ENCODE data around the gene STPG4. TPM values are rescaled to one million over a fixed set of nuclear protein-coding genes. Genes with fewer than 3 reads are reported as not detected.

The STPG4 gene
- total RNA-seq, 1 experiment from 2014 or later = 0.13 TPM

- H4K8ac ChIP-seq (replicated peaks; ENCODE audit: insufficient read length, low read depth, low read length) = no peak overlapping the region
- no peaks in the 10 kb centered on the region; a peak in 1 of 5 replicates for H3K9me3 Mint-ChIP-seq
- no peaks in the 10 kb centered on the region for H4K20me1 ChIP-seq (ENCODE audit: control insufficient read depth, insufficient read depth, insufficient read length)
- no peak overlapping the region for H3K23ac ChIP-seq (ENCODE audit: insufficient read length, low read depth, low read length)
- H3K18ac ChIP-seq (ENCODE audit: insufficient read length, low read depth, low read length) = no peak overlapping the region
- no peak overlapping the region for H3K56ac ChIP-seq (ENCODE audit: insufficient read length, low read depth, low read length)
- no peak overlapping the region for H2BK5ac ChIP-seq (ENCODE audit: insufficient read length, low read length)
- no peaks in the 10 kb centered on the region for H3K4me1 ChIP-seq (ENCODE audit: insufficient read depth, low read length)
- H2AK5ac ChIP-seq (ENCODE audit: insufficient read length, low read length) = no peak overlapping the region
- H3K4me1 Mint-ChIP-seq = peaks cover 6 to 11% of the 10 kb centered on the region in 2 experiments; a peak in 1 of 4 replicates
- DNase-seq = no peak
- no peak overlapping the region for H4K91ac ChIP-seq (ENCODE audit: insufficient read length, low read depth, low read length)
- H3K4me3 Mint-ChIP-seq = no peak overlapping the region
- no peaks in the 10 kb centered on the region for H3K79me2 ChIP-seq (ENCODE audit: insufficient read depth, low read length)
- no peak overlapping the region for H3K27ac ChIP-seq (ENCODE audit: insufficient read length, low read depth, low read length)
- no peak overlapping the region for H4K5ac ChIP-seq (ENCODE audit: insufficient read length, low read depth, low read length)
- no peak overlapping the region for H3K4me2 ChIP-seq (ENCODE audit: insufficient read depth, insufficient read length, low read length)
- no peak overlapping the region for H2BK120ac ChIP-seq (ENCODE audit: low read depth, low read length, poor library complexity, severe bottlenecking)
- H3K27me3 Mint-ChIP-seq (ENCODE audit: low read depth) = no peaks in the 10 kb centered on the region; the same call in none of the 2 replicates
- no peaks in the 10 kb centered on the region for H3K9me3 ChIP-seq (ENCODE audit: control insufficient read depth, low read depth, low read length)
- H3K23me2 ChIP-seq (ENCODE audit: insufficient read length, low read depth, low read length, poor library complexity, severe bottlenecking) = no peaks in the 10 kb centered on the region
- no peaks in the 10 kb centered on the region for H3K36me3 Mint-ChIP-seq (ENCODE audit: insufficient read depth in 1 of 3, low read depth in 3 of 3)
- no peaks in the 10 kb centered on the region for H3K27me3 ChIP-seq (ENCODE audit: insufficient read depth, low read length)
- H3K79me1 ChIP-seq (ENCODE audit: insufficient read depth, low read depth, low read length, poor library complexity, severe bottlenecking) = no peaks in the 10 kb centered on the region
- no peak overlapping the region for H3K27ac Mint-ChIP-seq
- H3T11ph ChIP-seq (ENCODE audit: low read length) = no peak overlapping the region
- H2BK12ac ChIP-seq (ENCODE audit: insufficient read length, low read depth, low read length) = no peak overlapping the region
- H2BK15ac ChIP-seq (ENCODE audit: low read depth, low read length) = no peak overlapping the region
- no peak overlapping the region for H2AFZ ChIP-seq (ENCODE audit: low read length)
- no peak overlapping the region for H3K9ac ChIP-seq (ENCODE audit: extremely low read depth, insufficient read length, low read length)
- H3K14ac ChIP-seq (ENCODE audit: insufficient read depth, low read length) = no peak overlapping the region
- H2BK20ac ChIP-seq (ENCODE audit: low read depth, low read length, poor library complexity, severe bottlenecking) = no peak overlapping the region
- no peak for TF ChIP-seq CTCF (conservative IDR thresholded peaks at IDR 0.05)
- no peak overlapping the region for H3K4ac ChIP-seq (ENCODE audit: low read depth, low read length)
- WGBS (ENCODE audit: extremely low coverage, insufficient read length, low lambda C conversion rate) = no CpG with 5 or more reads among the region's 4 CpGs
Observed at GRCh38 chr2:47096451-47096850, 58.7 kb downstream of the STPG4 start.
